Neuronal stem cell (in vitro differentiated cells): Measurements from ENCODE around the gene ZSWIM8.

Source experiments
- DNase-seq: peaks from one replicate; pipeline ENCODE4 v3.0.0-alpha.2; 2013; ENCODE audit warnings: low spot score
- H2AFZ ChIP-seq: one replicate; pipeline ENCODE4 v1.6.1; 2013; ENCODE audit warnings: mild to moderate bottlenecking, low read length, inconsistent platforms
- H2AK5ac ChIP-seq: 2 replicates; pipeline ENCODE4 v1.6.1; 2013; ENCODE audit warnings: low read depth, mild to moderate bottlenecking, inconsistent platforms, low read length, moderate library complexity, mixed read lengths
- H2BK120ac ChIP-seq: 2 replicates; pipeline ENCODE4 v1.6.1; 2013; ENCODE audit warnings: low read depth, mild to moderate bottlenecking, inconsistent platforms, low read length, moderate library complexity, mixed read lengths
- H2BK12ac ChIP-seq: one replicate; pipeline ENCODE4 v1.6.1; 2013; ENCODE audit warnings: low read length, inconsistent platforms
- H2BK15ac ChIP-seq: 2 replicates; pipeline ENCODE4 v1.6.1; 2013; ENCODE audit warnings: mild to moderate bottlenecking, low read length, inconsistent platforms, mixed read lengths
- H2BK5ac ChIP-seq: one replicate; pipeline ENCODE4 v1.6.1; 2013; ENCODE audit warnings: inconsistent platforms, mild to moderate bottlenecking, low read length, moderate library complexity
- H3K14ac ChIP-seq: one replicate; pipeline ENCODE4 v1.6.1; 2013; ENCODE audit warnings: low read length, inconsistent platforms
- H3K18ac ChIP-seq: 2 replicates; pipeline ENCODE4 v1.6.1; 2013; ENCODE audit warnings: low read length, inconsistent platforms
- H3K23ac ChIP-seq: 2 replicates; pipeline ENCODE4 v1.6.1; 2013; ENCODE audit warnings: low read depth, mild to moderate bottlenecking, mixed read lengths, low read length, inconsistent platforms; ENCODE audit not compliant: poor library complexity
- H3K27ac ChIP-seq: replicated peaks from 3 replicates; pipeline ENCODE4 v1.5.1; 2013; ENCODE audit warnings: low read length, inconsistent platforms
- H3K27me3 ChIP-seq, 3 experiments: 2 replicates each; pipeline ENCODE4 v1.6.1; 2013; ENCODE audit warnings: low read length in 3 of 3, mild to moderate bottlenecking in 2 of 3, inconsistent platforms in 1 of 3, low read depth in 1 of 3, mixed read lengths in 1 of 3, moderate library complexity in 1 of 3; ENCODE audit not compliant: control insufficient read depth in 3 of 3, insufficient read depth in 3 of 3
- H3K36me3 ChIP-seq, 2 donors: replicated peaks in 1 of 2; 2 replicates each; pipeline ENCODE4 v1.6.1; 2013; ENCODE audit warnings: low read length in 2 of 2; ENCODE audit not compliant: control insufficient read depth in 2 of 2, insufficient read depth in 2 of 2
- H3K4ac ChIP-seq: 2 replicates; pipeline ENCODE4 v1.6.1; 2013; ENCODE audit warnings: inconsistent platforms, mild to moderate bottlenecking, low read length, moderate library complexity
- H3K4me1 ChIP-seq, 2 donors: 1 replicate in 1 of 2; 2 replicates in 1 of 2; pipeline ENCODE4 v1.6.1; 2013; ENCODE audit warnings: low read length in 2 of 2, low read depth in 1 of 2; ENCODE audit not compliant: control insufficient read depth in 2 of 2, insufficient read depth in 1 of 2
- H3K4me2 ChIP-seq: one replicate; pipeline ENCODE4 v1.6.1; 2013; ENCODE audit warnings: mild to moderate bottlenecking, low read length, inconsistent platforms; ENCODE audit not compliant: insufficient read depth, poor library complexity, severe bottlenecking
- H3K4me3 ChIP-seq, 2 donors: 2 replicates each; pipeline ENCODE4 v1.5.1; 2013; ENCODE audit warnings: low read length in 2 of 2, mild to moderate bottlenecking in 2 of 2, inconsistent platforms in 1 of 2, moderate library complexity in 1 of 2
- H3K79me1 ChIP-seq: one replicate; pipeline ENCODE4 v1.6.1; 2013; ENCODE audit warnings: low read depth, mild to moderate bottlenecking, inconsistent platforms, low read length, moderate library complexity
- H3K9ac ChIP-seq: one replicate; pipeline ENCODE4 v1.6.1; 2013; ENCODE audit warnings: mild to moderate bottlenecking, low read depth, low read length, inconsistent platforms; ENCODE audit not compliant: poor library complexity
- H3K9me3 ChIP-seq, 2 donors: replicated peaks in 1 of 2; 2 replicates each; pipeline versions ENCODE3 to v1.6.1; 2013; ENCODE audit warnings: low read length in 2 of 2, mild to moderate bottlenecking in 2 of 2, inconsistent platforms in 1 of 2, low read depth in 1 of 2, mixed read lengths in 1 of 2, moderate library complexity in 1 of 2; ENCODE audit not compliant: control insufficient read depth in 2 of 2, insufficient read depth in 1 of 2
- H4K8ac ChIP-seq: one replicate; pipeline ENCODE4 v1.6.1; 2013; ENCODE audit warnings: low read depth, mild to moderate bottlenecking, inconsistent platforms, low read length, moderate library complexity
- H4K91ac ChIP-seq: one replicate; pipeline ENCODE4 v1.6.1; 2013; ENCODE audit warnings: low read length, low read depth, mild to moderate bottlenecking, inconsistent platforms; ENCODE audit not compliant: poor library complexity
- WGBS, 2 donors: extraction: QIAGEN DNeasy Blood & Tissue Kit; methylation state at CpG; one replicate each; pipeline ENCODE4 v1.1.7; 2013; ENCODE audit warnings: missing lambda C conversion rate in 2 of 2, mixed read lengths in 1 of 2; ENCODE audit not compliant: insufficient read length in 2 of 2, insufficient replicate concordance in 1 of 2; ENCODE audit errors: extremely low coverage in 2 of 2; 5-methylcytosine and 5-hydroxymethylcytosine counted together

The ZSWIM8 gene

DNA sequence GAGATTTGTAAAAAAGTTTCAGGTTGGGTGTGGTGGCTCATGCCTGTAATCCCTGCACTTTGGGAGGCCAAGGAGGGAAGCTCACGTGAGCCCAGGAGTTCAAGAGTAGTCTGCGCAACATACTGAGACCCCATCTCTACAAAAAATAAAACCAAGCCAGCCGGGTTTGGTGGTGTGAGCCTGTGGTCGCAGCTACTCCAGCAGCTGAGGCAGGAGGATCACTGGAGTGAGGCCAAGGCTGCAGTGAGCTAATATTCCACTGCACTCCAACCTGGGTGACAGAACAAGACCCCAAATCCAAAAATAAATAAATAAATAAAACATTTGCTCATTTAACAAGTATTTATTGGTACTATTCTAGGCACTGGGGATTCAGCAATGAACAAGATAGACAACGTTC lies 5.1 kb upstream of the ZSWIM8 start:
- Histone ChIP-seq H3K23ac (no peak overlapping the region), H3K27me3 (no peaks in the 10 kb centered on the region), H3K4me1 (peaks cover 4 to 15% of the 10 kb centered on the region in 2 donors), H3K9ac (no peak overlapping the region), H3K18ac (no peak overlapping the region), H3K14ac (no peak overlapping the region), H3K4me2 (no peak overlapping the region), H2AK5ac (no peak overlapping the region), H3K4ac (no peak overlapping the region), H2BK12ac (no peak overlapping the region), H2BK5ac (no peak overlapping the region), H4K91ac (no peak overlapping the region), H2BK15ac (no peak overlapping the region), H2AFZ (no peak overlapping the region), H3K79me1 (peaks cover 7% of the 10 kb centered on the region), H3K9me3 (no peaks in the 10 kb centered on the region), H4K8ac (no peak overlapping the region), H3K36me3 (peaks cover 3 to 61% of the 10 kb centered on the region in 2 donors), H3K27ac (no peak overlapping the region), H3K4me3 (peak overlapping the region in 1 of 2 donors; percentile 82), H2BK120ac (no peak overlapping the region)
- DNase-seq, result no peak
- no CpG with 5 or more reads among the region's 5 CpGs for WGBS, 2 donors

DNA sequence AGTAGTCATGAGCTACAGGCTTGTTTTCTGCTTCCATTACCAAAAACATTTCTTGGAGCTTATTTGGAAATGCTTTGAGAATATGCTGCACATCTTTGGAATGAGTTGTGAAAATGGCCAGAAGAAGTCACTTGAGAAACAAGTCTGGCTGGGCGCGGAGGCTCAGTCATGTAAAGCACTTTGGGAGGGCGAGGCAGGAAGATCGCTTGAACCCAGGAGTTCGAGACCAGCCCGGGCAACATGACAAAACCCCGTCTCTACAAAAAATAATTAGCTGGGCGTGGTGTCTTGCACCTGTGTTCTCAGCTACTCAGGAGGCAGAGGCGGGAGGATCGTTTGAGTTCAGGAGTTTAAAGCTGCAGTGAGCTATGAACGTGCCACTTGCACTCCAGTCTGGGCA lies 4.4 kb upstream of the ZSWIM8 start:
- Histone ChIP-seq H3K4me3 (peak overlapping the region; percentile 71 to 82), H3K4ac (no peak overlapping the region), H2BK5ac (no peak overlapping the region), H3K79me1 (peaks cover 7% of the 10 kb centered on the region), H3K18ac (no peak overlapping the region), H2AFZ (peak overlapping the region; percentile 93), H3K23ac (no peak overlapping the region), H3K4me2 (peak overlapping the region; percentile 78), H2BK15ac (no peak overlapping the region), H2BK120ac (no peak overlapping the region), H4K91ac (no peak overlapping the region), H2AK5ac (no peak overlapping the region), H3K14ac (no peak overlapping the region), H3K36me3 (peaks cover 1 to 54% of the 10 kb centered on the region in 2 donors), H3K27me3 (no peaks in the 10 kb centered on the region), H3K4me1 (peaks cover 4 to 12% of the 10 kb centered on the region in 2 donors), H3K9ac (no peak overlapping the region), H3K9me3 (no peaks in the 10 kb centered on the region), H3K27ac (no peak overlapping the region), H2BK12ac (no peak overlapping the region), H4K8ac (no peak overlapping the region)
- DNase-seq, result no peak
- no CpG with 5 or more reads among the region's 11 CpGs for WGBS, 2 donors

DNA sequence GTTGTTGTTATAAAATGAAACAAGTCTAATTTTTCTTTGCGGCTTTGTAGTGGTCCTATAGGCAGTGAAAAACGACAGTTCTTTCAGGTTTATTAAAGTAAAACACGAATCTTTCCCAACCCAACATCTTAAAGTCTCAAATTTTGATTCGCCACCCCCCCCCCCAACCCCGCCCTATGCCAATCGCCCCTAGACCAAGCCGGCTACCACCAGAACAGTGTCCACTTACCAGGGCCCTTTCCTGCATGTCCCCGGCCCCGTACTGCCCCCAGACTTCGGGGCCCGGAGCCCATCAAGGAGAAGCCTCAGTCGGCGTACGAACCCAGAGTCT lies 3.9 kb upstream of the ZSWIM8 start:
- no CpG with 5 or more reads among the region's 14 CpGs for WGBS, 2 donors
- Histone ChIP-seq H4K91ac (no peak overlapping the region), H2BK15ac (no peak overlapping the region), H3K4ac (no peak overlapping the region), H3K9ac (peak overlapping the region; percentile 81), H3K4me1 (peaks cover 7 to 12% of the 10 kb centered on the region in 2 donors), H3K4me3 (peak overlapping the region; percentile 82 to 85), H3K4me2 (peak overlapping the region; percentile 78), H2BK12ac (no peak overlapping the region), H3K36me3 (peaks cover 1 to 49% of the 10 kb centered on the region in 2 donors), H4K8ac (no peak overlapping the region), H2AFZ (peak overlapping the region; percentile 93), H3K9me3 (no peaks in the 10 kb centered on the region), H2AK5ac (no peak overlapping the region), H3K27ac (peak overlapping the region; percentile 61), H3K23ac (peak overlapping the region; percentile 97), H2BK5ac (peak overlapping the region; percentile 91), H3K27me3 (no peaks in the 10 kb centered on the region), H3K18ac (peak overlapping the region; percentile 91), H2BK120ac (no peak overlapping the region), H3K79me1 (peaks cover 7% of the 10 kb centered on the region), H3K14ac (no peak overlapping the region)
- no peak for DNase-seq

DNA sequence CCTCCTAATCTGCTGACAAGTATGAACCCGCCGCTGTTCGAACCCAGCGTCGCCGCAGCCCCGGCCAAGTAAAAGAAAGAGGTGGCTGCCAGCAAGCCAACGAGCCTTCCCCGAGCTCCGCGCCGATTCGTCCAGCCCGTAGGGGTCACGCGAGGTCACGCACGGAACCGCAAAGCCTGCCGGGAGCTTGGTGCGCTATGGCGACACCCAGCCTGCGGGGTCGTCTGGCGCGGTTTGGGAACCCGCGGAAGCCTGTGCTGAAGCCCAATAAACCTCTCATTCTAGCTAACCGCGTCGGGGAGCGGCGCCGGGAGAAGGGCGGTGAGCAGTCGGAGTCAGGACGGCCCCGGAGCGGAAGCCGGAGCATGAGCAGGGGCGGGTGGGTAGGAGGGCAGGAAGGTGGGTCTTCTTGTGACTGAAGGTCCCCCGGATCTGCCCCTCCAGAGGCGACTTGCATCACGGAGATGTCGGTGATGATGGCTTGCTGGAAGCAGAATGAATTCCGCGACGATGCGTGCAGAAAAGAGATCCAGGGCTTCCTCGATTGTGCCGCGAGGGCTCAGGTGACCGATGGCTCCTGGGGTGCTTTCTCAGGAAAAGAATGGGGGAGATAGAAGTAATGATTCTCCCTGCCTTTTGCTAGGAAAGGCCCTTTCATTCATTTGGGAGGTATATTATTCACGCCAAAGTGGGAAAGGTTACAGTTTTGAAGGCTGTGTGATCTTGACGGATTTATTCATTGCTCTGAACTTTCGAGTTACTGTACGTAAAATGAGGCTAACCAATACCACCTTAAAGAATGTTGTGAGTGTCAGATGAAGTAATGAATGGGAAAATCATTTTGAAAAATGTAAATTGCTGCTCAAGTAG lies 3.3 kb upstream of the ZSWIM8 start, which contains the start of gene CHCHD1:
Gene CHCHD1 (plus strand): TSS at position 170 of the 870 bp plus-strand sequence. CDS start 28 bp downstream, at position 198.
- DNase-seq, result peak; percentile 77
- no peak within 1 kb of the TSS for H2BK15ac ChIP-seq
- H3K4me1 ChIP-seq, result peaks cover 8 to 12% of the 10 kb centered on the region in 2 donors
- H2AK5ac ChIP-seq, result peak within 1 kb of the TSS; percentile 96
- H3K14ac ChIP-seq, result no peak within 1 kb of the TSS
- peak within 1 kb of the TSS; percentile 97 for H3K23ac ChIP-seq
- H2BK12ac ChIP-seq, result no peak within 1 kb of the TSS
- H3K18ac ChIP-seq, result peak within 1 kb of the TSS; percentile 98
- no peaks in the 10 kb centered on the region for H3K27me3 ChIP-seq
- H3K4me3 ChIP-seq, result peak within 1 kb of the TSS; percentile 82 to 85
- peak within 1 kb of the TSS; percentile 78 for H3K4me2 ChIP-seq
- no CpG with 5 or more reads among the region's 57 CpGs for WGBS, 2 donors
- peaks cover 1 to 44% of the 10 kb centered on the region in 2 donors for H3K36me3 ChIP-seq
- H2BK5ac ChIP-seq, result peak within 1 kb of the TSS; percentile 91
- H2BK120ac ChIP-seq, result no peak within 1 kb of the TSS
- peak within 1 kb of the TSS; percentile 95 for H3K9ac ChIP-seq
- H4K91ac ChIP-seq, result no peak within 1 kb of the TSS
- no peak within 1 kb of the TSS for H4K8ac ChIP-seq
- peak within 1 kb of the TSS; percentile 93 for H2AFZ ChIP-seq
- H3K27ac ChIP-seq, result peak within 1 kb of the TSS; percentile 73
- peaks cover 7% of the 10 kb centered on the region for H3K79me1 ChIP-seq
- H3K4ac ChIP-seq, result no peak within 1 kb of the TSS
- no peaks in the 10 kb centered on the region for H3K9me3 ChIP-seq
